HG03159 (cell line): Measurements from ENCODE around the gene LY6G5B.

Experiments used
- ATAC-seq: cut with Tn5 transposase; IDR thresholded peaks from one replicate; pipeline ENCODE4 v1.9.1; 2021; ENCODE audit warnings: mild to moderate bottlenecking, moderate library complexity; ENCODE audit not compliant: unreplicated experiment

LY6G5B gene

GRCh38 chr6:31713991-31714684 is 44.4 kb downstream of the LY6G5B start:
- no peak for ATAC-seq

DNA sequence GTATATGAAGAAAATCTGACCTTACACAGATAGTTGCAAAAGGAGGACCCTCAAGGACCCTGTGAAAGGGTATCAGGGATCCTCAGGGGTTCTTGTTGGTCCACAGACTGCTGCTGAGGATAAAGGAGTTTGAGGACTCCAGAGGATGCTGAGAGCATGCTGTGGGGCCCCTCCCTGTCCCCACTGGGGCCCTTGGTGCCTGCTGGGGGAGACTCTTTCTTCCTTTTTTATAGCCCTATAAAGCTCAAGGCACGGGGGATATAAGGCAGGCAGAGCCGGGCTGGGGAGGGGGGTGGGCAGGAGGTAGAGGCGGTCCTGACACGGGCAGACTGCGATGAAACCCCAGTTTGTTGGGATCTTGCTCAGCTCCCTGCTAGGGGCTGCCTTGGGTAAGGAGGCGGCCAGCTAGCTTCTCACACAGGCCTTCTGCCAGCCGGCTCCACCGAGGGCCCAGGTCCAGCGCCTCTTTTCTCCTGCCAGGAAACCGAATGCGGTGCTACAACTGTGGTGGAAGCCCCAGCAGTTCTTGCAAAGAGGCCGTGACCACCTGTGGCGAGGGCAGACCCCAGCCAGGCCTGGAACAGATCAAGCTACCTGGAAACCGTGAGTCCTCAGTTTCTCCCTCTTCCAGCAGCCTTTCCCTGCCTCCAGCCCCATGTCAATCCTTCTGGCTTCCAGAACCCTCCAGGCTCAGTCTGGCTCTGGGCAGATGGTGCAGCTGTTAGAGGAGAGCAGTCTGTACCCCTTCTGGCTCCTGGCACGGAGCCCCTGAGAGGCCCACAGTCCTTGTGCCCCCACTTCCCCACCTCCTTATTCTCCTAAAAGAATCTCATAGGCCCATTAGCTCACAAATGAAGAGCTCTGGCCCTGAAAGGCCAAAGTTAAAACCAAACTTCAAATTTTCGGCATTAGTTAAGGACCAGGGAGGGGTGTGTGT is 45.5 kb downstream of the LY6G5B start, which contains the start of gene LY6G6D:
Gene LY6G6D, plus strand, starts transcription at position 327 of the 937 bp plus-strand sequence. Its CDS starts 8 bp downstream, at position 335.
- ATAC-seq, result no peak

DNA sequence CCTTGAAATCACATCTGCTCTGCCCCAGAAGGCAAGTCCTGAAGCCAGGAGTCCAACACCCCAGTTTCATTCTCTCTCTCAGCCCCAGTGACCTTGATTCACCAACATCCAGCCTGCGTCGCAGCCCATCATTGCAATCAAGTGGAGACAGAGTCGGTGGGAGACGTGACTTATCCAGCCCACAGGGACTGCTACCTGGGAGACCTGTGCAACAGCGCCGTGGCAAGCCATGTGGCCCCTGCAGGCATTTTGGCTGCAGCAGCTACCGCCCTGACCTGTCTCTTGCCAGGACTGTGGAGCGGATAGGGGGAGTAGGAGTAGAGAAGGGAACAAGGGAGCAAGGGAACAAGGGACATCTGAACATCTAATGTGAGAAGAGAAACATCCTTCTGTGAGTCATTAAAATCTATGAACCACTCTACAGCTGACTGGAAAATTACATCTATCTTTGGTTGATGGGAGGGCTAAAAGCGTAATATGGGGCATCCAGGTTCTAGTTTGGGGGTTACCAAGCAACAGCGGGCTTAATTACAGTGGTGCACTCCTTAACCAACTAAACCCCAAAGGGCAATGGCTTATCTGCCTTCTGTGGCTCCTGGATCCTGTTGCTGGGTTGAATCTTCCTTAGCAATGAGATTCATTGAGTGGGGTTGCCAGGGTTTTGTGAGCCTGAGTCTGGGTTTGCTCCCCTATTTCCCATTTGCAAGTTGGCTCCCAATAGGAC is 47.9 kb downstream of the LY6G5B start:
- no peak for ATAC-seq

DNA sequence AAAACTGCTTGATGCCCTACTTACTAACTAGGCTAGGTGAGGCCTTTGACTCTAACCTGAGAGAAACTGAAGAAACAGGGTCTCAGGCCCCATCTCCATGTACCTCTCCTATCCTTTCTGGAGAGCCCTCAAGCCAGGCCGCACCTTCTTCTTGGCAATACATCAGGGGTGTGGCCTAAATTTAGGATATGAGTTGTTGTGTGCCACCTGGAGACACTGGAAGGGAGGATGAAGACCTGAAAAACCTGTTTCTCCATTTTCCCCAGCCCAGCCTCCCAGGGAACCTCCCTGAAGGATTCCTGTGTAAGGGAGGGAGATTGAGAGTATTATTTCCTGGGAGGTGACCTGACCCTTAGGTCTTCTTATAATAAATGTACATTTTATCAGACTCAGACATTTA is 48.5 kb downstream of the LY6G5B start:
- ATAC-seq, result no peak

DNA sequence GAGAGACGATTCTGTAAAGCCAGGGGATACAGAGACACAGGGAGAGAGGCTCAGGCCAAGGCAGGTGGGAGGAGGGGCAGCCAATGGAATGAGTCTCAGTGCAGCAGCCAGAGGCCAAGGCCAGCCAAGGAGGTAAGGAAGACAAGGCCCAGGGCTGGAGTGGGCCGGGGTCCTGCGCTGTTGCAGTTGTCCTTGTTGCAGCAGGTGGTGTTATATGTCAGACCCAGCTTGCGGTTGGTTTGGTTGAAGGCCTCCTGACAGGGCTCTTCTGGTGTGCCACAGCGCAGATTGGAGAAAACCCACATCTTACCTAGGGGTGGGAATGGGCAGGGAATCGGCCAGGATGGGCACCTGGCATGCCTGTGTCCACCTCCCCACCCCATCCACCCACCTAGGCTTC is 49.2 kb downstream of the LY6G5B start:
- no peak for ATAC-seq

DNA sequence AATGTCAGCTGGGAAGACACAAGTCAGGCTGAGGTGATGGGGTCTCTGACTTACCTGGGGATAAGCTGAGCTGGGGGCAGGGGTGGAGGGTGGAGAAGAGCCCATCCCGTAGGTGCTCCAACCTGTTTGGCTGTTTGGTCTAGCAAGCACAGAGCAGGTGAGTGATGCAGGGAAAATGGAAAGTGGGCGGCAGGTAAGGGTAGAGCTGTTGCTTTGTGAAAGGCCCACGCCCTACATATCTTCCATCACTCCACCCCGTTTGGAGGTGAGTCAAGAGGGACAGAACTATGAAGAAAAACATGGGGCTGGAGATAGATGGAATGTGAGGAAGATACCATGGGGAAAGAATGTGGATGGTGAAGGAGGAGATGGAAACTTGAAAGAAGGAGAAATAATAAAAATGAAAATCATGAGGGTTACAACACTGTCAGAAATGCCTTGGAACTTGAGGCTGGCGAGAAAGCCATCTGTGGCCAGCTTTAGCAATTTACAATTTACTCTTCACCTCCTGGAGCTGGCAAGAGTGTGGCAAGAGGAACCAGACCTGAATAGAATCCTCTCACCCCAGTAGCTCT is 50.5 kb downstream of the LY6G5B start:
- no peak for ATAC-seq

GRCh38 chr6:31721351-31722020 is 51.7 kb downstream of the LY6G5B start, which contains the start of gene LY6G6C:
LY6G6C (minus strand) TSS chr6:31721746; CDS start chr6:31721679, 67 bp downstream.
- ATAC-seq, result no peak

DNA sequence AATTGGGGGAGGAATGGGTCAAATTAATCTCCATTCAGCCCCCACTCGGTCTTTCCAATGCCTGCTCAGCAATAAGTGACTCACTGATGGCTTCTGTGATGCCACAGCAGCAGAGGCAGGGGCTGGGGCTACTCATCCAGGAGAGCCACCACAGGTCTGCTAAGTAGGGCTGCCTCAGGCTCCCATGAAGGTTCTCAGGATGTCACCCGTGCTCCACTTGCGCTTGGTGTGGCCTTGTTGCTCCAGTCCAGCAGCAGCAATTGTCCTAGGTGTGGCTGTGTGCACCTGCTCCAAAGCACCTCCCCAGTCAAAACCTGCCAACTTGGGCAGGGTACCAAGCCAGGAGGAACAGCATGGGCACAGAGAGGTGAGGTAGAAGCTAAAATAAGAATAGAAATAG is 52.4 kb downstream of the LY6G5B start:
- no peak for ATAC-seq
